GM19023 (cell line): Measurements from ENCODE around the gene SCGB1C1.
"Not testable (repeated sequence)": the region's sequence is repeated elsewhere in the genome, so short reads cannot be mapped to it uniquely, and the experiment has no call there.

Experiments
- ATAC-seq: cut with Tn5 transposase; IDR thresholded peaks from one replicate; pipeline ENCODE4 v1.9.1; 2021; ENCODE audit warnings: mild to moderate bottlenecking, moderate library complexity; ENCODE audit not compliant: unreplicated experiment

SCGB1C1 gene

GRCh38 chr11:216081-216974, 23.4 kb downstream of the SCGB1C1 start:
- ATAC-seq: no peak

GRCh38 chr11:217704-218103, 24.8 kb downstream of the SCGB1C1 start:
- no peak for ATAC-seq

GRCh38 chr11:218815-219593, 26.1 kb downstream of the SCGB1C1 start:
- no peak for ATAC-seq

- not testable (repeated sequence) for ATAC-seq
Measured at GRCh38 chr11:220641-221215, 27.9 kb downstream of the SCGB1C1 start.

- no peak for ATAC-seq
Measured at GRCh38 chr11:221539-221938, 28.7 kb downstream of the SCGB1C1 start.

GRCh38 chr11:221998-222789, 29.3 kb downstream of the SCGB1C1 start:
- ATAC-seq: no peak

GRCh38 chr11:223026-223789, 30.3 kb downstream of the SCGB1C1 start:
- no peak for ATAC-seq

GRCh38 chr11:223884-224283, 31.0 kb downstream of the SCGB1C1 start:
- no peak for ATAC-seq

- no peak for ATAC-seq
Measured at GRCh38 chr11:224424-224823, 31.5 kb downstream of the SCGB1C1 start.

- no peak for ATAC-seq
Measured at GRCh38 chr11:225734-226453, 33.0 kb downstream of the SCGB1C1 start.

GRCh38 chr11:227824-228379, 35.0 kb downstream of the SCGB1C1 start:
- ATAC-seq: no peak

GRCh38 chr11:230431-230830, 37.6 kb downstream of the SCGB1C1 start:
- ATAC-seq: no peak

- no peak for ATAC-seq
Measured at GRCh38 chr11:232783-233565, 40.1 kb downstream of the SCGB1C1 start.

- no peak for ATAC-seq
Measured at GRCh38 chr11:235180-235579, 42.3 kb downstream of the SCGB1C1 start.

- peak; percentile 11 for ATAC-seq
Measured at GRCh38 chr11:235609-235996, 42.7 kb downstream of the SCGB1C1 start.

GRCh38 chr11:235997-236773, 43.3 kb downstream of the SCGB1C1 start, which contains the start of gene SIRT3:
TSS of gene SIRT3 (minus strand) at chr11:236342. CDS start at chr11:236328, 14 bp downstream.
- ATAC-seq: peak; percentile 69
